Sigmoid colon (tissue), 7 donors: ENCODE results near the gene SCN4B. TPM values are rescaled to one million over a fixed set of nuclear protein-coding genes. Genes with fewer than 3 reads are reported as not detected.

ENCODE experiments used
- DNase-seq: peaks from one replicate; pipeline ENCODE4 v3.0.0-alpha.2; 2019
- H3K27ac ChIP-seq, 4 donors: fragments of 200-600 bp; sonication (generic); one replicate each; pipeline ENCODE4 v1.5.1; 2016 to 2019; ENCODE audit warnings: mild to moderate bottlenecking in 1 of 4
- H3K27me3 ChIP-seq, 3 donors: fragments of 200-600 bp; sonication (generic); one replicate each; pipeline ENCODE4 v1.5.1; 2019; ENCODE audit warnings: mild to moderate bottlenecking in 1 of 3
- H3K36me3 ChIP-seq, 4 donors: fragments of 200-600 bp; sonication (generic); one replicate each; pipeline ENCODE4 v1.5.1; 2016 to 2019
- H3K4me1 ChIP-seq, 4 donors: fragments of 200-600 bp; sonication (generic); one replicate each; pipeline ENCODE4 v1.5.1; 2017 to 2019
- H3K4me3 ChIP-seq, 4 donors: fragments of 200-600 bp; sonication (generic); one replicate each; pipeline ENCODE4 v1.5.1; 2017 to 2019; ENCODE audit warnings: mild to moderate bottlenecking in 2 of 4, moderate library complexity in 1 of 4
- H3K9me3 ChIP-seq, 4 donors: fragments of 200-600 bp in 3 of 4; sonication (generic) in 3 of 4; one replicate each; pipeline versions ENCODE4 v1.5.1 to v1.6.1; 2013 to 2019
- CTCF ChIP-seq, 4 experiments: fragments of 450-650 bp in 3 of 4; fragments of 200-600 bp in 1 of 4; IDR thresholded peaks; one replicate each; pipeline ENCODE4 v1.5.1; 2016 to 2019; ENCODE audit warnings: antibody characterized with exemption in 4 of 4, mild to moderate bottlenecking in 3 of 4, moderate library complexity in 2 of 4
- EP300 ChIP-seq, 4 donors: sonication (generic); formaldehyde crosslinking; IDR thresholded peaks; one replicate each; pipeline ENCODE4 v1.6.1; 2017; ENCODE audit warnings: antibody characterized with exemption in 4 of 4
- POLR2A ChIP-seq, 2 donors: fragments of 450-650 bp; IDR thresholded peaks; one replicate each; pipeline ENCODE4 v1.6.1; 2016; ENCODE audit warnings: antibody characterized with exemption in 2 of 2, mild to moderate bottlenecking in 2 of 2, moderate library complexity in 2 of 2
- POLR2AphosphoS5 ChIP-seq, 4 donors: sonication (generic); formaldehyde crosslinking; IDR thresholded peaks; one replicate each; pipeline ENCODE4 v1.6.1; 2017; ENCODE audit warnings: antibody characterized with exemption in 4 of 4
- WGBS, 2 donors: extraction: QIAGEN DNeasy Blood & Tissue Kit; methylation state at CpG; one replicate each; pipeline ENCODE4 v1.1.7; 2013; 5-methylcytosine and 5-hydroxymethylcytosine counted together
- intact Hi-C: fragments of 100-400 bp; cut with DNase I; formaldehyde crosslinking; loops from one replicate; pipeline ENCODE4 v1.15.1; 2023
- polyA plus RNA-seq, 3 donors: library from polyadenylated mRNA; stranded (reverse); fragments of 200-250 nt; gene quantifications; one replicate each; pipeline ENCODE4 v1.2.3, GENCODE V29; 2013
- total RNA-seq, 4 donors: library from RNA; depleted of rRNA; stranded (reverse); fragments of >200 nt; gene quantifications; one replicate each; pipeline ENCODE4 v1.1.0, GENCODE V29; 2016
- donor health status: healthy with polysubstance abuse.
- donor health status: Bipolar disorder and iron deficiency.
- donor health status: healthy.

The SCN4B gene
- total and polyA plus RNA-seq, 7 donors, result 0.92 to 2.2 (median 1.3) TPM

DNA sequence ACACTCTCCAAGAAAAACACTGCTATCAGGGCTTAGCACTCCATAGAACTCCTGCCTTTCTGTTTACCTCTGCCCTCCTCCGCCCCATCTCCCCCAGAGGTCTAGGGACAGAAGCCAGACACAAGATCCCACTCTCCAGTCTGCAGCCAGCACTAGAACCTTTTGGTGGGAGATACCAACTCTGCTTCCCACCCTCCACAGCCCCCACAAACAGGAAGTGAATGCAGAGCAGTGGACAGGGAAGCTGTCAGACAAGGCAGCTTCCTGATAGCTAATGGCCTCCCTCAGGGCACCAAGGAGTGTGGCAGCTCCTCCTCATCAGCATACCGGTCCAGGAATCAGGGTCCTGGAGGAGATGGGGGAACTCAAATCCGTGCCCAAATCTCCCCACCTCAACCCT lies 5.1 kb downstream of the SCN4B start:
- TF ChIP-seq CTCF (IDR thresholded peaks at IDR 0.05) (no peak), POLR2A (IDR thresholded peaks at IDR 0.05) (no peak), EP300 (IDR thresholded peaks at IDR 0.05) (no peak), POLR2AphosphoS5 (IDR thresholded peaks at IDR 0.05) (no peak)
- Histone ChIP-seq H3K36me3 (no peaks in the 10 kb centered on the region), H3K9me3 (no peaks in the 10 kb centered on the region), H3K27me3 (peaks cover 0 to 40% (median 8%) of the 10 kb centered on the region in 3 donors), H3K4me3 (no peak overlapping the region), H3K27ac (no peak overlapping the region), H3K4me1 (peaks cover 0 to 24% (median 20%) of the 10 kb centered on the region in 4 donors)
- WGBS, 2 donors, result 77 to 78% methylated on average over 3 of the region's 3 CpGs
- intact Hi-C loops, result loop anchor here (5.0 kb wide), 1 partner anchor 205 kb away; no protein-coding TSS in a partner anchor
- DNase-seq, result no peak

DNA sequence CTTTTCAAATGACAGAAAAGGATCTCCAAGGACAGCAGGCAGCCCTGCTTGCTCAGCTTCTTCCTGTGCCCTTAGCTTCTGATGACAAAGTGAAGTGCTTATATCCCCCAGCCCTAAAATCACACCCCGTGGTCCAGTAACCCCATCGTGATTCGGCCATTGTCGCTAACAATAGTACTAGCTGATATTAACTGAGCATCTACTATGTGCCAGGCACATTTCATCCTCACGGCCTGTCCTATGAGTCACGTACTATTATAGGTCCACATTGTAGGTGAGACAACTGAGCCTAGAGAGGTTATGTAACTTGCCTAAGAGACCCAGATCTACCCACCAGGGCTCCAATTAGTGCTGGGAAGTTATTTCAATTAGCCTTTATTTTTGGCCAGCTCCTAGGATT lies 6.1 kb downstream of the SCN4B start:
- no peak overlapping the region for H3K4me3 ChIP-seq
- intact Hi-C loops, result loop anchor here (5.0 kb wide), 1 partner anchor 206 kb away; no protein-coding TSS in a partner anchor
- H3K9me3 ChIP-seq, result no peaks in the 10 kb centered on the region
- 92 to 93% methylated on average over 6 of the region's 6 CpGs for WGBS, 2 donors
- TF ChIP-seq CTCF (IDR thresholded peaks at IDR 0.05) (no peak), POLR2AphosphoS5 (IDR thresholded peaks at IDR 0.05) (no peak), POLR2A (IDR thresholded peaks at IDR 0.05) (no peak), EP300 (IDR thresholded peaks at IDR 0.05) (no peak)
- H3K36me3 ChIP-seq, result no peaks in the 10 kb centered on the region
- no peak for DNase-seq
- peaks cover 0 to 41% (median 6%) of the 10 kb centered on the region in 3 donors for H3K27me3 ChIP-seq
- peak overlapping the region in 1 of 4 donors; percentile 39 for H3K27ac ChIP-seq
- peaks cover 0 to 14% (median 11%) of the 10 kb centered on the region in 4 donors for H3K4me1 ChIP-seq

DNA sequence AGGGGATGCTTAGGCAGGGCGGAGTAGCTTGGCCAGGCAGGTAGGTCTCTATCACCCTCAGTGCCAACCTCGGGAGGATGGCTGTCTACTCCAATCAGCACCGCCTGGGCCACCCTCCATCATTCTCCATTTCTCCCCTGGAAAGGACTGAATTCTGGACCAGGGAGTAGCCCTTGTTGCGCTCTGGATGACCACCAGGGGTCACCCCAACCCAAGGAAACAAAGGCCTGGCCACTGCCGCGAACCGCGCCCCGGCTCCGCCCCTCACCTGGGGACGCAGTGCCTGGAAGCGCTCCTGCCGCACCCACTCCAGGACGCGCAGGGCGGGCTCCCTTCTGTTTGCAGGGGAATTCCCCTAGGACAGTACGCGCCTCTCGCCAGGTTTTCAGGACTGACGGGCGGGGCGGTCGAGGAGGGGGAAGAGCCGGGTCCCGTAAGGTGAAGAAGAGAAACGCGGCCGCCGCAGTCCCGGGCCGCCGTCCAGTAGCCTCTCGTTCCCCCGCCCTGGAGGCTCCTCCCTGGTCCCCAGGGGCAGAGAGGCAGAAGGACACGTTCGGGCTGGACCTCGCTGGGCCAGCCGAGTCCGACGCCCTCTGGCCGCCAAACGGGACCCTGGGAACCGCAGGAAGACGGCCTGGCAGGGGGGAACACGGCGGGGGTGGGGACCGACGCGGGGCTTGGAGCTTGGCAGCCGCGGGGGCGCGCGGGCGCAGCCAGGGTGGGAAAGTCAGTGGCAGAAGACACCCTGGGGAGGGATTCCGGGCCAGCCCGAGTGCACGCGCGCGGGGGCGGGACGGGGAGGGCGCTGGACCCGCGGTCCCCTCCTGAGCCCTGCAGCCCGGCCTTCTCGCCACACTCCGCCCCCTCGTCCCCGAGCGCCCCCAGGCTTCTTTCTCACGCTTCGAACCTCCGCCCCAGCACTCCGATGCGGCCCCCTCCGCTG lies 7.1 kb downstream of the SCN4B start:
- Histone ChIP-seq H3K4me3 (peak overlapping the region; percentile 44 to 66 (median 60)), H3K27me3 (peaks cover 0 to 43% (median 6%) of the 10 kb centered on the region in 3 donors), H3K36me3 (no peaks in the 10 kb centered on the region), H3K27ac (peak overlapping the region in 3 of 4 donors; percentile 39 to 58 (median 51)), H3K9me3 (no peaks in the 10 kb centered on the region), H3K4me1 (peaks cover 0 to 9% (median 7%) of the 10 kb centered on the region in 4 donors)
- TF ChIP-seq POLR2A (IDR thresholded peaks at IDR 0.05) (no peak), CTCF (IDR thresholded peaks at IDR 0.05) (peak; percentile 90 to 97 (median 94)), POLR2AphosphoS5 (IDR thresholded peaks at IDR 0.05) (peak in 1 of 4 donors; percentile 15), EP300 (IDR thresholded peaks at IDR 0.05) (no peak)
- 1 to 2% methylated on average over 78 of the region's 78 CpGs for WGBS, 2 donors
- DNase-seq, result peak; percentile 89
- intact Hi-C loops, result loop anchor here (1.0 to 5.0 kb wide), 3 partner anchors 26 to 343 kb away; no protein-coding TSS in a partner anchor

DNA sequence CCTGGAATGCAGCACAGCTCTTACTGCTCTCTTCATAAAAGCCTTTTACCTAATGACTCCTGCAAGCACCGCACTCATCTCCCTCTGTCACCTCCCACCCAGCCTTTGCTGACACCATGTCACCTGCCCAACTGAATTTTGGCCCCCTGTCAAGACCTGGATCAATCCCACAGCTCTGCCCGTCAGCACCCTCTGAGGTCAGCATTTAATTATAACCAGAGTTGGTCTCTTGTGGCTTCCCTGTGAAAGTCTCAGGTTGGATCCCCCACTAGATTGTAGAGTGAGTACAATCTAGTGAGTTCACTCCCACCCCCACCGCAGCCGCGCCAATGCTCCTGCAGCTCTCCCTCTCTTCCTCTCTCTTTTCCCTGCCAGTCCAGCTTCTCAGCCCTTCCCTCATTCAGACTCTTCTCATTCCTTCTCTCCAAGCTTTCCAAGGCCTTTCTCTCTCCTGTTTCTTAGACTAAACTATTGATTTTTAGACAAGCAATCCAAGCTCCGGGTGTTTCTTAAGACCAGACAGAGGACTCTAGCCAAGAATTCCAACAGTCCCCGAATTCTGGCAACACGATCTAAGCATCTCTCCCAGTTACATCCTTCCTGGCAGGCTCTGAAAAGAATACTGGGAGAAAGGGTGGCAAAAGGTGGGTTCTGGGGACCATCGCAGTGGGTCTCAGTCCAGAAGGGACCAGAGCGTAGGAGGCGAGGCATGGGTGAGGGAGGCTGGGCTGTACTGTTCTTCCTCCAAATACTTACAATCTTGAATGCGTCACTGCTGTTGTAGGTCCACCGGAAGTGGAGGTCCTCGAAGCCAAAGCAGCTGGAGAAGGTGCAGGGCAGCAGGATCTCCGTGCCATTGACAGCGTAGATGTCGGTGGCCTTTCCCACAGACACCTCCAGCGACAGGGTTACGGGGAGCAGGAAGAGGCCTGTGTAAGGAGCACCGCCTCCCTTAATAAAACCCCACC lies 8.0 kb downstream of the SCN4B start:
- 57 to 66% methylated on average over 20 of the region's 20 CpGs for whole genome bisulfite sequencing, 2 donors
- TF ChIP-seq CTCF (IDR thresholded peaks at IDR 0.05), result no peak
- no peak for TF ChIP-seq POLR2AphosphoS5 (IDR thresholded peaks at IDR 0.05)
- TF ChIP-seq EP300 (IDR thresholded peaks at IDR 0.05), result no peak
- no peak for TF ChIP-seq POLR2A (IDR thresholded peaks at IDR 0.05)
- H3K27ac ChIP-seq, result no peak overlapping the region
- H3K27me3 ChIP-seq, result peaks cover 0 to 50% (median 6%) of the 10 kb centered on the region in 3 donors
- peaks cover 0 to 9% (median 7%) of the 10 kb centered on the region in 4 donors for H3K4me1 ChIP-seq
- intact Hi-C loops, result loop anchor here (1.0 to 5.0 kb wide), 3 partner anchors 27 to 344 kb away; no protein-coding TSS in a partner anchor
- H3K4me3 ChIP-seq, result peak overlapping the region in 2 of 4 donors; percentile 60 to 66
- DNase-seq, result peak; percentile 54
- H3K9me3 ChIP-seq, result no peaks in the 10 kb centered on the region
- no peaks in the 10 kb centered on the region for H3K36me3 ChIP-seq
